SW480 (cell line): ENCODE measurements around the gene MRAS.

ENCODE experiments used
- DNase-seq: peaks from one replicate; pipeline ENCODE4 v3.0.0-alpha.2; 2016; ENCODE audit warnings: low spot score

The MRAS gene

GRCh38 chr3:138340511-138340910 is 7.9 kb upstream of the MRAS start:
- no peak for DNase-seq

- DNase-seq, result no peak
Observed at GRCh38 chr3:138344754-138345153, 3.6 kb upstream of the MRAS start.

GRCh38 chr3:138348754-138349739 is 668 bp downstream of the MRAS start:
- DNase-seq, result peak; percentile 33

- DNase-seq, result no peak
Observed at GRCh38 chr3:138349926-138350665, 1.7 kb downstream of the MRAS start.

GRCh38 chr3:138351151-138351550 is 2.8 kb downstream of the MRAS start:
- DNase-seq, result no peak

GRCh38 chr3:138351916-138352550 is 3.7 kb downstream of the MRAS start:
- no peak for DNase-seq

- no peak for DNase-seq
Observed at GRCh38 chr3:138354376-138354775, 6.0 kb downstream of the MRAS start.

GRCh38 chr3:138355071-138355470 is 6.7 kb downstream of the MRAS start:
- no peak for DNase-seq

GRCh38 chr3:138356730-138357405 is 8.5 kb downstream of the MRAS start:
- DNase-seq, result no peak

GRCh38 chr3:138359148-138359918 is 11.0 kb downstream of the MRAS start:
- DNase-seq, result no peak

- DNase-seq, result no peak
Observed at GRCh38 chr3:138359919-138360868, 11.8 kb downstream of the MRAS start.

- no peak for DNase-seq
Observed at GRCh38 chr3:138360869-138361525, 12.6 kb downstream of the MRAS start.

- DNase-seq, result no peak
Observed at GRCh38 chr3:138361561-138361971, 13.2 kb downstream of the MRAS start.

GRCh38 chr3:138362538-138362937 is 14.2 kb downstream of the MRAS start:
- DNase-seq, result no peak

GRCh38 chr3:138363322-138363721 is 14.9 kb downstream of the MRAS start:
- no peak for DNase-seq

- DNase-seq, result no peak
Observed at GRCh38 chr3:138364356-138365252, 16.2 kb downstream of the MRAS start.

- no peak for DNase-seq
Observed at GRCh38 chr3:138365253-138365555, 16.8 kb downstream of the MRAS start.

GRCh38 chr3:138366006-138366759 is 17.8 kb downstream of the MRAS start:
- no peak for DNase-seq
